ENCODE measurements around the gene SEMG2. TPM values are rescaled to one million over a fixed set of nuclear protein-coding genes. Genes with fewer than 3 reads are reported as not detected.

Gene SEMG2
- total and polyA plus RNA-seq, 2 of the 13 experiments (the other 11 are each of a cell fraction or from before 2014, with no cell fraction given) = not detected

- FAIRE-seq (no peak), DNase-seq (ENCODE audit: low spot score) (no peak), ATAC-seq (no peak)
- Histone ChIP-seq H3K27me3 (ENCODE audit: control insufficient read depth in 1 of 2, insufficient read depth in 2 of 2, low read length in 2 of 2) (peaks cover 0 to 9% of the 10 kb centered on the region in 2 experiments; a peak in 2 of 5 replicates), H3K4me3 (replicated peaks in 1 of 3; ENCODE audit: insufficient read depth in 1 of 3, low read depth in 2 of 3, low read length in 3 of 3) (no peak overlapping the region), H3K9ac (ENCODE audit: insufficient read depth, low read depth, low read length) (no peak overlapping the region), H3K9me3 (ENCODE audit: low read length) (no peaks in the 10 kb centered on the region), H3K4me2 (ENCODE audit: low read depth, low read length) (no peak overlapping the region), H3K79me2 (ENCODE audit: insufficient read depth, low read length) (no peaks in the 10 kb centered on the region), H3K4me1 (ENCODE audit: insufficient read depth, low read length) (no peaks in the 10 kb centered on the region), H3K27ac (ENCODE audit: extremely low read length, insufficient read depth, low read length) (no peak overlapping the region), H3K36me3 (replicated peaks in 1 of 2; ENCODE audit: control insufficient read depth in 1 of 2, insufficient read depth in 2 of 2, low read length in 2 of 2) (no peaks in the 10 kb centered on the region), H4K20me1 (ENCODE audit: insufficient read depth, low read length) (no peaks in the 10 kb centered on the region), H2AFZ (ENCODE audit: low read length) (no peak overlapping the region)
- intact Hi-C loops (cut with micrococcal nuclease; ENCODE audit: unreplicated experiment) (no loop called here), in situ Hi-C loops (cut with HindIII; ENCODE audit: extremely low pct_ligation_motif_present, low pct_unique_long_range_greater_than_20kb) (no loop called here)
- CTCF ChIA-PET (ENCODE audit: low intra/inter-chr PET ratio, low total read pairs) = no interaction called here
- TF ChIP-seq SPEN (CRISPR knock-in tag; IDR thresholded peaks at IDR 0.05; ENCODE audit: low read depth) (no peak), DNMT3B (CRISPR knock-in tag; conservative IDR thresholded peaks at IDR 0.05) (no peak), ELF3 (CRISPR knock-in tag; IDR thresholded peaks at IDR 0.05) (no peak)
- BruUV-seq (replicated peaks) = no TSS peak
- WGBS (ENCODE audit: low lambda C conversion rate) = 16% methylated on average over 6 of the region's 6 CpGs
- POLR2A ChIA-PET = no interaction called here
Observed at GRCh38 chr20:45246109-45246508, 24.9 kb downstream of the SEMG2 start.

- FAIRE-seq = no peak
- Histone ChIP-seq H3K4me3 (replicated peaks in 1 of 3; ENCODE audit: insufficient read depth in 1 of 3, low read depth in 2 of 3, low read length in 3 of 3) (no peak overlapping the region), H4K20me1 (ENCODE audit: insufficient read depth, low read length) (no peaks in the 10 kb centered on the region), H3K79me2 (ENCODE audit: insufficient read depth, low read length) (no peaks in the 10 kb centered on the region), H2AFZ (ENCODE audit: low read length) (no peak overlapping the region), H3K9me3 (ENCODE audit: low read length) (no peaks in the 10 kb centered on the region), H3K4me1 (ENCODE audit: insufficient read depth, low read length) (no peaks in the 10 kb centered on the region), H3K9ac (ENCODE audit: insufficient read depth, low read depth, low read length) (no peak overlapping the region), H3K4me2 (ENCODE audit: low read depth, low read length) (no peak overlapping the region), H3K27ac (ENCODE audit: extremely low read length, insufficient read depth, low read length) (no peak overlapping the region), H3K27me3 (ENCODE audit: control insufficient read depth in 1 of 2, insufficient read depth in 2 of 2, low read length in 2 of 2) (peaks cover 0 to 19% of the 10 kb centered on the region in 2 experiments; a peak in 2 of 5 replicates), H3K36me3 (replicated peaks in 1 of 2; ENCODE audit: control insufficient read depth in 1 of 2, insufficient read depth in 2 of 2, low read length in 2 of 2) (no peaks in the 10 kb centered on the region)
- no peak for ATAC-seq
- POLR2A ChIA-PET = no interaction called here
- in situ Hi-C loops (cut with HindIII; ENCODE audit: extremely low pct_ligation_motif_present, low pct_unique_long_range_greater_than_20kb) (no loop called here), intact Hi-C loops (cut with micrococcal nuclease; ENCODE audit: unreplicated experiment) (no loop called here)
- no peak for DNase-seq (ENCODE audit: low spot score)
- CTCF ChIA-PET (ENCODE audit: low intra/inter-chr PET ratio, low total read pairs) = no interaction called here
- BruUV-seq (replicated peaks) = no TSS peak
- WGBS (ENCODE audit: low lambda C conversion rate) = 1% methylated on average over 1 of the region's 1 CpG
- TF ChIP-seq TRIM24 (CRISPR knock-in tag; IDR thresholded peaks at IDR 0.05) (no peak), MAX (IDR thresholded peaks at IDR 0.05) (no peak), RXRB (CRISPR knock-in tag; IDR thresholded peaks at IDR 0.05; ENCODE audit: borderline replicate concordance) (no peak), HOXD1 (CRISPR knock-in tag; IDR thresholded peaks at IDR 0.05) (no peak), ZNF12 (CRISPR knock-in tag; IDR thresholded peaks at IDR 0.05) (no peak), SP140L (CRISPR knock-in tag; IDR thresholded peaks at IDR 0.05; ENCODE audit: borderline replicate concordance) (no peak), TFDP1 (CRISPR knock-in tag; IDR thresholded peaks at IDR 0.05; ENCODE audit: borderline replicate concordance) (no peak), POLR2G (IDR thresholded peaks at IDR 0.05; ENCODE audit: low read depth, low read length) (no peak), ASH2L (IDR thresholded peaks at IDR 0.05; ENCODE audit: insufficient read length, low read depth, low read length) (no peak), ZBTB33 (CRISPR knock-in tag; IDR thresholded peaks at IDR 0.05) (no peak), ZFP82 (CRISPR knock-in tag; IDR thresholded peaks at IDR 0.05; ENCODE audit: borderline replicate concordance) (no peak), AKAP8 (CRISPR knock-in tag; IDR thresholded peaks at IDR 0.05) (no peak), NFYC (CRISPR knock-in tag; IDR thresholded peaks at IDR 0.05) (no peak), ZNF839 (CRISPR knock-in tag; IDR thresholded peaks at IDR 0.05; ENCODE audit: borderline replicate concordance) (no peak)
Observed at GRCh38 chr20:45247865-45248264, 26.7 kb downstream of the SEMG2 start.
